ENCODE results near the gene SUCLG2. TPM values are rescaled to one million over a fixed set of nuclear protein-coding genes. Genes with fewer than 3 reads are reported as not detected.
A peak's percentile ranks its signal among the peaks of the same experiment; 100 is the strongest.

SUCLG2 gene
- total RNA-seq, 1 experiment from 2014 or later = 33.8 TPM

GRCh38 chr3:67384760-67385397, 269.5 kb downstream of the SUCLG2 start:
- peak; percentile 29 for DNase-seq (ENCODE audit: low spot score)

GRCh38 chr3:67384016-67384415, 270.4 kb downstream of the SUCLG2 start:
- no peak for DNase-seq (ENCODE audit: low spot score)

GRCh38 chr3:67383379-67383778, 271.0 kb downstream of the SUCLG2 start:
- DNase-seq (ENCODE audit: low spot score) = no peak

GRCh38 chr3:67382536-67382935, 271.9 kb downstream of the SUCLG2 start:
- no peak for DNase-seq (ENCODE audit: low spot score)

- DNase-seq (ENCODE audit: low spot score) = no peak
Measured at GRCh38 chr3:67381667-67382272, 272.6 kb downstream of the SUCLG2 start.

- no peak for DNase-seq (ENCODE audit: low spot score)
Measured at GRCh38 chr3:67380118-67380517, 274.3 kb downstream of the SUCLG2 start.

- DNase-seq (ENCODE audit: low spot score) = no peak
Measured at GRCh38 chr3:67377299-67377698, 277.1 kb downstream of the SUCLG2 start.

- DNase-seq (ENCODE audit: low spot score) = no peak
Measured at GRCh38 chr3:67376416-67376815, 278.0 kb downstream of the SUCLG2 start.

GRCh38 chr3:67375976-67376375, 278.4 kb downstream of the SUCLG2 start:
- DNase-seq (ENCODE audit: low spot score) = no peak

GRCh38 chr3:67362686-67363085, 291.7 kb downstream of the SUCLG2 start:
- no peak for DNase-seq (ENCODE audit: low spot score)

GRCh38 chr3:67361770-67362169, 292.6 kb downstream of the SUCLG2 start:
- DNase-seq (ENCODE audit: low spot score) = no peak

GRCh38 chr3:67361323-67361722, 293.1 kb downstream of the SUCLG2 start:
- no peak for DNase-seq (ENCODE audit: low spot score)

- peak; percentile 36 for DNase-seq (ENCODE audit: low spot score)
Measured at GRCh38 chr3:67357610-67358458, 296.6 kb downstream of the SUCLG2 start.

GRCh38 chr3:67349551-67350174, 304.7 kb downstream of the SUCLG2 start:
- DNase-seq (ENCODE audit: low spot score) = no peak

- DNase-seq (ENCODE audit: low spot score) = no peak
Measured at GRCh38 chr3:67346081-67346480, 308.3 kb downstream of the SUCLG2 start.

GRCh38 chr3:67335813-67336212, 318.6 kb downstream of the SUCLG2 start:
- no peak for DNase-seq (ENCODE audit: low spot score)

GRCh38 chr3:67334588-67334987, 319.8 kb downstream of the SUCLG2 start:
- DNase-seq (ENCODE audit: low spot score) = no peak

GRCh38 chr3:67329358-67329757, 325.1 kb downstream of the SUCLG2 start:
- no peak for DNase-seq (ENCODE audit: low spot score)

GRCh38 chr3:67327582-67327981, 326.8 kb downstream of the SUCLG2 start:
- no peak for DNase-seq (ENCODE audit: low spot score)

- no peak for DNase-seq (ENCODE audit: low spot score)
Measured at GRCh38 chr3:67325231-67325630, 329.2 kb downstream of the SUCLG2 start.

Measured in H4 (cell line).